K562 (cell line): Measurements from ENCODE around the gene PDE11A. TPM values are rescaled to one million over a fixed set of nuclear protein-coding genes. Genes with fewer than 3 reads are reported as not detected.

Source experiments
- DPF2 ChIP-seq: fragments of 450-650 bp; IDR thresholded peaks from 2 replicates; pipeline ENCODE4 v1.6.1; 2016
- ESRRA ChIP-seq: fragments of 450-650 bp; IDR thresholded peaks from 2 replicates; pipeline ENCODE4 v1.6.1; 2014; ENCODE audit warnings: low read depth, mild to moderate bottlenecking, moderate library complexity, borderline replicate concordance
- HLTF ChIP-seq: fragments of 450-650 bp; IDR thresholded peaks from 2 replicates; pipeline ENCODE4 v1.6.1; 2016
- HMGN3 ChIP-seq: IDR thresholded peaks from 2 replicates; pipeline ENCODE4 v1.6.1; 2011; ENCODE audit warnings: borderline replicate concordance, low read depth, mild to moderate bottlenecking, mixed read lengths, low read length; ENCODE audit not compliant: insufficient read length; ENCODE audit errors: extremely low read depth
- MAX ChIP-seq: sonication (generic); formaldehyde crosslinking; IDR thresholded peaks from 2 replicates; pipeline ENCODE4 v1.9.0; 2022; ENCODE audit warnings: mild to moderate bottlenecking, missing genetic modification reagents
- MCM7 ChIP-seq, 2 experiments: fragments of 450-650 bp; IDR thresholded peaks; 2 replicates each; pipeline ENCODE4 v1.6.1; 2016 to 2018
- MYNN ChIP-seq, 2 experiments: sonication (generic); formaldehyde crosslinking in 1 of 2; IDR thresholded peaks; 2 replicates each; pipeline versions ENCODE4 v1.5.0 to v1.6.1; 2016 to 2020; ENCODE audit warnings: antibody characterized with exemption in 1 of 2, missing genetic modification reagents in 1 of 2
- NR4A1 ChIP-seq, 2 experiments: fragments of 250-450 bp in 1 of 2; fragments of 450-650 bp in 1 of 2; sonication (Bioruptor Pico) in 1 of 2; IDR thresholded peaks; 2 replicates each; pipeline versions ENCODE4 v1.4.0 to v1.6.1; 2016 to 2020; ENCODE audit warnings: mild to moderate bottlenecking in 2 of 2, missing compliant biosample characterization in 1 of 2, missing genetic modification characterization in 1 of 2, moderate library complexity in 1 of 2
- RBM14 ChIP-seq: fragments of 200-400 bp; formaldehyde crosslinking; IDR thresholded peaks from 2 replicates; pipeline ENCODE4 v1.6.1; 2018; ENCODE audit warnings: low read depth, mild to moderate bottlenecking, low read length, moderate library complexity, borderline replicate concordance; ENCODE audit not compliant: insufficient read depth
- SMAD2 ChIP-seq: fragments of 150-350 bp; IDR thresholded peaks from 2 replicates; pipeline ENCODE4 v1.6.1; 2014; ENCODE audit warnings: low read depth, mild to moderate bottlenecking, low read length
- SUPT5H ChIP-seq: fragments of 450-650 bp; IDR thresholded peaks from 2 replicates; pipeline ENCODE4 v1.6.1; 2016
- TCF7 ChIP-seq: sonication (generic); IDR thresholded peaks from 2 replicates; pipeline ENCODE4 v1.6.1; 2016; ENCODE audit warnings: antibody characterized with exemption, borderline replicate concordance
- THRB ChIP-seq: fragments of 450-650 bp; formaldehyde crosslinking; conservative IDR thresholded peaks from 2 replicates; pipeline ENCODE4 v1.4.0; 2022; ENCODE audit warnings: mild to moderate bottlenecking, missing genetic modification characterization
- ZNF143 ChIP-seq: sonication (generic); formaldehyde crosslinking; IDR thresholded peaks from 2 replicates; pipeline ENCODE4 v1.9.0; 2022; ENCODE audit warnings: mild to moderate bottlenecking, missing genetic modification reagents
- ZNF239 ChIP-seq: fragments of 250-450 bp; sonication (Bioruptor Pico); IDR thresholded peaks from 2 replicates; pipeline ENCODE4 v1.4.0; 2020; ENCODE audit warnings: mild to moderate bottlenecking
- ZNF318 ChIP-seq, 2 experiments: fragments of 450-650 bp; IDR thresholded peaks; 2 replicates each; pipeline ENCODE4 v1.6.1; 2016; ENCODE audit warnings: mild to moderate bottlenecking in 2 of 2, borderline replicate concordance in 1 of 2, low read depth in 1 of 2, moderate library complexity in 1 of 2
- polyA plus RNA-seq, 8 experiments: library from polyadenylated mRNA; depleted of rRNA in 4 of 8; stranded (reverse) in 5 of 8; unstranded in 3 of 8; fragments of >200 nt; fragmentation: Nextera tagmentation in 2 of 8; fragmentation: Illumina TruSeq in 1 of 8; extraction: Ambion mirVana in 2 of 8; extraction: Trizol in 1 of 8; gene quantifications; 2 replicates each; pipeline versions ENCODE4 v1.2.1 to v1.2.3, GENCODE V29; 2011 to 2014; ENCODE audit warnings: inconsistent platforms in 1 of 8, missing spikeins in 1 of 8
- total RNA-seq, 7 experiments: library from RNA; depleted of rRNA in 6 of 7; stranded (reverse); fragments of >200 nt in 6 of 7; fragmentation: Illumina TruSeq in 2 of 7; extraction: Trizol in 2 of 7; gene quantifications; 2 replicates each; pipeline versions ENCODE4 v1.2.1 to v1.2.3, GENCODE V29; 2011 to 2021; ENCODE audit warnings: low replicate concordance in 1 of 7

PDE11A gene
- total and polyA plus RNA-seq, 9 of the 15 experiments (the other 6 are each of a cell fraction or from before 2014, with no cell fraction given), result 3.2 to 22.1 (median 5.7) TPM

- TF ChIP-seq ZNF318 (IDR thresholded peaks at IDR 0.05; ENCODE audit: borderline replicate concordance in 1 of 2, low read depth in 1 of 2) (no peak), DPF2 (no peak), SMAD2 (no peak), HMGN3 (no peak), THRB (peak; percentile 76), ESRRA (0 out of 2 replicates have a peak, but pooled peaks have one; percentile 40), SUPT5H (peak; percentile 86), MCM7 (IDR thresholded peaks at IDR 0.05) (no peak), NR4A1 (CRISPR knock-in tag; IDR thresholded peaks at IDR 0.05) (no peak), NR4A1 (tag; IDR thresholded peaks at IDR 0.05) (0 out of 2 replicates have a peak, but pooled peaks have one; percentile 31), ZNF143 (peak; percentile 99), ZNF239 (CRISPR knock-in tag) (no peak; the same call in 1 of the 2 replicates), RBM14 (no peak), MYNN (IDR thresholded peaks at IDR 0.05) (peak; percentile 79; the same call in 1 of the 2 replicates), MYNN (CRISPR knock-in tag; IDR thresholded peaks at IDR 0.05) (no peak), TCF7 (0 out of 2 replicates have a peak, but pooled peaks have one; percentile 30), MAX (CRISPR knock-in tag) (peak; percentile 70), HLTF (0 out of 2 replicates have a peak, but pooled peaks have one; percentile 51)
These were observed 454.0 kb downstream of the PDE11A start (continued) for GRCh38 chr2:177618255-177619253.
